Dedifferentiated amniotic fluid mesenchymal stem cell (primary cell): ENCODE results near the gene ACOT7.

ENCODE experiments used
- DNase-seq: peaks from one replicate; pipeline ENCODE4 v3.0.0-alpha.2; 2016; ENCODE audit errors: extremely low spot score

Gene ACOT7

GRCh38 chr1:6288665-6289064 is 104.9 kb downstream of the ACOT7 start:
- no peak for DNase-seq

DNA sequence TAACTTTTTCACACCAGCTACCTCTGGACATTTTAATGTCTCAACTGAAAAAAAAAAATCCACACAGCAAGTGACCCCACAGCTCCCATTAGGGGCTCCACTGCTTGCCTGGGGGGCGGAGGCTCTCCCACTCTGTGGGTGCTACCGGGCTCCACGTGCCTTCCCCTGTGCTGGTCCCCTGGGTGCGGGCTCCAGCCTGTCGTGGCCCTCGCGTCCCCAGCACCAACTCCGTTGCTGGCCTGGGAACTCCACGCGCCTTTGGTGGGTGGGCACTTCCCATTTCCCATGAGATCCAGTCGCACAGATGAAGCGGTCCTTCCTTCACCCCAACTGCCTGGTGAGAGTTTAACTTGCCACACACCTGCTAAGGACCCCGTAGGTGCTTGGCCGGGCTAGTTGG is 105.5 kb downstream of the ACOT7 start:
- DNase-seq, result no peak

GRCh38 chr1:6287431-6287886 is 106.1 kb downstream of the ACOT7 start:
- DNase-seq, result no peak

DNA sequence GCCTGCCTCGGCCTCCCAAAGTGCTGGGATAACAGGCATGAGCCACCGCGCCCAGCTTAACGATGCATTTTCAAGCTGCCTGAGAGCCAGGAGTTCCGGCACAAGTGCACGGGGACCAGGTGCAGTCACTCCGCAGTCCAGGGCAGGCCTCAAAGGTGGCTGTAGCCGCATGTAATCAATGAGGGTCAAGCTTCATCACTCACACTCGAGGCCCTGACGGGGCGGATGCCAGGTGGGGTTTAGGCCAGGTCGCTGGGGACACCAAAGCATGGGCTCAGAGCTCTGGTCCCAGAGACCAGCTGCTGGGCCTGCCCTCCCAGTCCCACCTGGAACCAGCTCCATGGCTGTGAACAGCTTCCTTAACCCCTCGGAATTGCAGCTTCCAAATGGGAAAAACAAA is 106.5 kb downstream of the ACOT7 start:
- DNase-seq, result no peak

GRCh38 chr1:6286266-6286665 is 107.3 kb downstream of the ACOT7 start:
- no peak for DNase-seq

GRCh38 chr1:6285336-6285735 is 108.2 kb downstream of the ACOT7 start:
- no peak for DNase-seq

DNA sequence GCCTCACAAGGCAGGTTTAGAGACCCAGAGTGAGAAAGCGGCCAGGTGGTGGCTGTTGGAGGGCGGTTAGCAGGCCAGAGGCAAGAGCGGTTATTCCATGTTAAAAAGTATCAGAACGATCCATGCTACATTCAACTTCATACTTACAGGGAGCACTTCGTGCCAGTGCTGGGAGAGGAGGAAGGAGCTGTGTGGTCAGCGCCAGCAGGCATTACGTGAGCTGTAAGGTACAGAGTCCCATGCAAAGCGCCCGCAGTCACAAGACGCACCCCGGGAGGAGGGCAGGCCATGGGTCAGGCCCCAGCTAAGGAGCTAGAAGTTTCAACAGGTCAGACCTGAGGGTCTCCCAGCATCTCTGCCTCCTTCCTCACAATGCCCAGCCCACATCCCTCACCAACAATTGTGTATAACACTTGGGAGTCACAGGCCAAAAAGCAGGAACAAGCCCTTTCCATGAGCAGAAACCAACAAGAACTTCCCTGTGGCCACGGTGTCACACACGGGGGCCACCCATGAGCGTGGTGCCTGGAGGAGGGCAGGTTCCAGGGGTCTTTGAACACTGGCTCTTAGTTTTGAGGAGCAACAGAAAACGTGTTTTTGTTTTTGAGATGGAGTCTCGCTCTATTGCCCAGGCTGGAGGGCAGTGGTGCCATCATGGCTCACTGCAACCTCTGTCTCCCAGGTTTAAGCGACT is 110.8 kb downstream of the ACOT7 start:
- no peak for DNase-seq

GRCh38 chr1:6281511-6282402 is 111.8 kb downstream of the ACOT7 start:
- no peak for DNase-seq

GRCh38 chr1:6280761-6281451 is 112.7 kb downstream of the ACOT7 start:
- no peak for DNase-seq

- no peak for DNase-seq
Observed at GRCh38 chr1:6279613-6280383, 113.8 kb downstream of the ACOT7 start.

GRCh38 chr1:6279066-6279465 is 114.5 kb downstream of the ACOT7 start:
- no peak for DNase-seq

GRCh38 chr1:6278263-6278662 is 115.3 kb downstream of the ACOT7 start:
- no peak for DNase-seq

DNA sequence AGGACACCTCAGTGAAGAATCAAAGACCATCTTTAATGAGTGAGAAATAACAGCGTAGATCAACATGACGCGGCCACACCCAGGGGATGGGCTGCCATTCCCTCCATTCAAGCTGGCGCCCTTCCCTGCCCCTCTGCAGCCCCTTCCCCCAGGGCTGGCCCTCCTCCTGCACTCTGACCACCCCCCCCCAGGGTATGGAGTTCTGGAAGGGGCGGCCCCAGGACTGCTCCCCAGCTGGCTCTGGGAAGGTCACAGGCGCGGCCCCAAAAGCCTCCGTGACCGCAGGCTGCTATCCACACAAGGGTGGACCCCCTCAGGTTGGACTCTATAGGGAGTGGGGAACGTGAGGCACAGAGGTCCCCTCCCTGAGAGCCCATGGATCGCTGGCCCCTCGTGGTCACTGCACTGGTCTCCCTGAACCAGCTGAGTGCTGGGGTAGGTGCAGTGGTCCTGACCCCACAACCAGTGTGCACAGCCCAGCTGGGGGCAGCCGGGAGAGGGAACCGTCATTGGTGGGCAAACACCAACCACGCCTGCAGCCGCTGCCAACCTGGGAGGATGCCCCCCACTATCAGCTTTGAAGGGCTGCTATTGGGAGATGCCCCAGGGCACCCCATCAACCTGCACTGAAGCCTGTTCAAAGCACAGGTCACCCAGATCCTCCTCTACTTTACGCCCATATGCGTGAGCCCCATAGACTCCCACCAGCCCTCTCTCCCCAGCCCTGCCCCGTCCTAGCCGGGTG is 116.6 kb downstream of the ACOT7 start:
- no peak for DNase-seq

GRCh38 chr1:6275826-6276782 is 117.5 kb downstream of the ACOT7 start:
- peak; percentile 74 for DNase-seq

DNA sequence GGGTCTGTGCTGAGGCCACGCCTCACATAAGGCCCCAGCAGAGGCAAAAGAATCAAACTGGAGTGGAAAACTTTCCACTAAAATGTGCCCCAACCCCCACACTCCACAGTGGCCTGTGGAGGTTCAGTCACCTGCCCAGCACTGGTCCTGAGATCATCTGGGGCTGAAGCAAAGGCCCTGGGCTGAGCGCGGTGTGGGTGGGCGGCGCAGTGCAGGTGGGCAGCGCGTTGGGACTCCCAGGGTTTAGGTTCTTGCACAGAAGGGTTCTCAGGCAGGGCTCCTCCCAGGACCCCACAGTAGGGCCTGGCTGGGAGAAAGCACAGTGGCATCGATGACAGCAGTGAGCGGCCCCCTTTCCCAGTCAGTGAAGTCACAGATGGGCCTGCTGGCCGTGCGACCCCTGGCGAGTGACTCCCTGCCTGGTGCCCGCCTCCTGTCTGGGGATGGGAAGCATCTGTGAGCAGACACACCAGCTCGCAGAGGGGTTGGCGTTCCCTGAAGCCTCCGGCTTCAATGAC is 118.9 kb downstream of the ACOT7 start:
- DNase-seq, result no peak

DNA sequence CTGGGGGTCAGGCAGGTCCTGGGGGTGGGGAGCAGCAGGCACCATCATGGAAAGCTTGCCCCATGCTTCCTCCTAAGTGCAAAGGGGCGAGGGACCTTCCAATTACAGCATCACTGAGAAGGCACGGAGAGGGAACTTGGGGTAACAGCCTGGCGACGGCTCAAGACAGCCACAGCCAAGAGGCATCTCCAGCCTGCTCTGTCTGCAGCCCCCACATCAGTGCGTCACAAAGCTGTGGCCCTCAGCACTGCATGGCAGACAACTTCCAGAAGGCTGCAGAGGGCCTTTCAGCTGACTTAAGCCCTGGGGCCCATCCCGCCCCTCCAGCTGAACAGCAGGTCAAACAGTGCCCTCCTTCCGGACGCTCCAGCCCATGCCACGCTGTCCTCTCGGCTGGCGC is 119.5 kb downstream of the ACOT7 start:
- DNase-seq, result no peak

- DNase-seq, result no peak
Observed at GRCh38 chr1:6273380-6273891, 120.1 kb downstream of the ACOT7 start.

DNA sequence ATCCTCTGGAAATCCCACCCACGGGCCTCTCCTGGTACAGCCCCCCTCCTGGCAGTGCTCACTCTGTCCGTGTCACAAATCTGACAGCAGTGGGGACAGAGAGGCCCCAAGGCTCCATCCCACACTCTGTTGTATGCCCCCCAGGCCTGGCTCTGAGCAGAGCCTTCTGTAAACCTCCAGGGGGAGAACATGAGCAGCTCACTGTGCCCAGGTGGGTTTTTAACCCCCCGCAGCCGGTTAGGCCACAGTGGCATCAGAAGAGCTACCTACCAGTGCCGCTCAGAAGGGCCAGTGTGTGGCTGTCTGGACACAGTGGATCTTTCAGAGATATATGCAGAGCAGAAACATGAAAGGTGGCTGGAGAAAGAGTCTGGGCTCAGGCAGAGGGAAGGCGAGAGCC is 120.7 kb downstream of the ACOT7 start:
- no peak for DNase-seq

DNA sequence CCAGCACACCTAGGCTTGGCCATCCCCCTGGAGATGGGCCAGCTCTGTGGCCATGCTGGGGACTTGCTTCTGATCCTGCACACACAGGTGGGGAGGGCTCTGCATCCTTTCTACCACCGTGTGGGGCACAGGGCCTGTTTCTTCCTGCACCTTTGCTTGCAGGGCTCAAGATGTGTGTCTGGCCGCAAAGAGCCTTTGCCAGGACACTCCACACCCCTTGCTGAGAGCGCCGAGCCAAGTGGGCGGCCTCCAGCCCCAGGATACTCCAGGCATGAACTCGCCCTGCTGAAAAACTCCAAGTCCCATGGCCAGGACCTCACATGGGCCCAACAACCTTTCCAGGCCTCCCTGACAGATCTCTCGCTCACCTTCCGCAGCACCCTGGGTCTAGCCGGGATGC is 121.1 kb downstream of the ACOT7 start:
- no peak for DNase-seq
